Astrocyte (in vitro differentiated cells and primary cell): ENCODE results near the gene SPHK2. TPM values are rescaled to one million over a fixed set of nuclear protein-coding genes. Genes with fewer than 3 reads are reported as not detected.

ENCODE experiments used
- DNase-seq: peaks from one replicate; pipeline ENCODE4 v3.0.0-alpha.2; 2010; ENCODE audit warnings: low read depth
- FAIRE-seq: peaks from 2 replicates; lab custom pipeline; 2011; peaks lifted over from hg19 to GRCh38; lab: Jason Lieb, UNC
- H2AFZ ChIP-seq: 2 replicates; pipeline ENCODE4 v1.6.0; 2012; ENCODE audit warnings: low read depth, low read length, inconsistent platforms
- H3K27ac ChIP-seq: 2 replicates; pipeline ENCODE4 v1.5.1; 2011; ENCODE audit warnings: low read depth, low read length, inconsistent platforms
- H3K27me3 ChIP-seq: 2 replicates; pipeline ENCODE4 v1.6.0; 2011; ENCODE audit warnings: low read length, inconsistent platforms; ENCODE audit not compliant: insufficient read depth
- H3K36me3 ChIP-seq: 2 replicates; pipeline ENCODE4 v1.5.1; 2011; ENCODE audit warnings: low read length, inconsistent platforms; ENCODE audit not compliant: insufficient read depth
- H3K4me1 ChIP-seq: 2 replicates; pipeline ENCODE4 v1.5.1; 2011; ENCODE audit warnings: low read length, inconsistent platforms; ENCODE audit not compliant: insufficient read depth
- H3K4me2 ChIP-seq: 2 replicates; pipeline ENCODE4 v1.6.0; 2012; ENCODE audit warnings: low read length, inconsistent platforms
- H3K4me3 ChIP-seq: 2 replicates; pipeline ENCODE4 v1.5.1; 2011; ENCODE audit warnings: low read depth, mild to moderate bottlenecking, low read length, inconsistent platforms; ENCODE audit not compliant: insufficient read depth
- H3K79me2 ChIP-seq: 2 replicates; pipeline ENCODE4 v1.6.0; 2012; ENCODE audit warnings: mild to moderate bottlenecking, low read length, inconsistent platforms; ENCODE audit not compliant: insufficient read depth
- H3K9ac ChIP-seq: 2 replicates; pipeline ENCODE4 v1.6.0; 2012; ENCODE audit warnings: mild to moderate bottlenecking, low read length, inconsistent platforms
- H3K9me3 ChIP-seq: 2 replicates; pipeline ENCODE4 v1.5.1; 2012; ENCODE audit warnings: low read depth, mild to moderate bottlenecking, low read length, inconsistent platforms; ENCODE audit not compliant: insufficient read depth
- H4K20me1 ChIP-seq: 2 replicates; pipeline ENCODE4 v1.6.0; 2012; ENCODE audit warnings: low read length, inconsistent platforms; ENCODE audit not compliant: insufficient read depth
- H3K27ac Mint-ChIP-seq: one replicate; pipeline ENCODE4 v1.8.0; 2021; ENCODE audit warnings: mild to moderate bottlenecking, mixed read lengths; ENCODE audit not compliant: unreplicated experiment
- H3K27me3 Mint-ChIP-seq: one replicate; pipeline ENCODE4 v1.8.0; 2021; ENCODE audit warnings: low read depth, mixed read lengths; ENCODE audit not compliant: unreplicated experiment
- H3K36me3 Mint-ChIP-seq: one replicate; pipeline ENCODE4 v1.8.0; 2021; ENCODE audit warnings: low read depth, mixed read lengths; ENCODE audit not compliant: unreplicated experiment
- H3K4me1 Mint-ChIP-seq: one replicate; pipeline ENCODE4 v1.8.0; 2021; ENCODE audit warnings: low read depth, mixed read lengths; ENCODE audit not compliant: unreplicated experiment
- H3K4me3 Mint-ChIP-seq: one replicate; pipeline ENCODE4 v1.8.0; 2021; ENCODE audit warnings: mild to moderate bottlenecking, moderate library complexity, mixed read lengths; ENCODE audit not compliant: unreplicated experiment
- H3K9me3 Mint-ChIP-seq: one replicate; pipeline ENCODE4 v1.8.0; 2021; ENCODE audit warnings: mild to moderate bottlenecking, mixed read lengths; ENCODE audit not compliant: unreplicated experiment
- EZH2 ChIP-seq: IDR thresholded peaks from 2 replicates; pipeline ENCODE4 v1.6.1; 2012; ENCODE audit warnings: mild to moderate bottlenecking, low read length, inconsistent platforms; ENCODE audit not compliant: insufficient read depth
- total RNA-seq: library from RNA; stranded (reverse); gene quantifications from 2 replicates; pipeline ENCODE4 v1.2.1, GENCODE V29; 2021
- TF ChIP-seq, protein P1 (sequence below): IDR thresholded peaks from 2 replicates; pipeline ENCODE4 v1.5.1; 2011; ENCODE audit warnings: low read depth, mild to moderate bottlenecking, inconsistent platforms, low read length, moderate library complexity; ENCODE audit not compliant: insufficient read depth

The SPHK2 gene
- total RNA-seq, 1 donor from 2014 or later: 29.4 TPM

DNA sequence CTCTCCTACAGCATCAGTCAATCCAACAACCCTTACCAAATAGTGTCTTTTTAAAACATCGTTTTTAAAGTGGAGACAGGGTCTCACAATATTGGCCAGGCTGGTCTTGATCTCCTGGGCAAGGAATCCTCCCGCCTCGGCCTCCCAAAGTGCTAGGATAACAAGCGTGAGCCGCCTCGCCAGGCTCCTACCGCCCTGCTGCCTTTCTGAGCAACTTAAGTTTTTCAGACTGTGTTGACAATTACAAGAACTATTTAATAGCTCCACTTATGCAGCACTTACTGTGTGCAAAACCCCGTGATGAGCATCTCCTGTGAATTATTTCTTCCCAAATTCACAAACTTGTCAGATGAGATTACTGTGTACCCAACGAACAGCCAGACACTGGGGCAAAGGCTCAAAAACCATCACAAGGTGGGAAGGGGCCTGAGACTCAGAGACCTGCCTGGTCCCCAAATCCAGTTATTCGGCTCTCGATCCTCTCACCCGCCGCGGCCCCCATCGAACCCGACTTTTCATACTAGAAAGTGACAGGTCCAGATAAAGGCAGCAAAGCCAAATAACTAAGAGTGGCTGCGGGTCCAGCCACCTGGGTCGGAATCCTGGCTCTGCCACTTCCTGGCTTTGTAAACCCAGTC is 909 bp upstream of the SPHK2 start:
- Histone ChIP-seq H3K36me3 (peaks cover 21% of the 10 kb centered on the region), H3K4me2 (peak overlapping the region; percentile 93), H3K4me3 (peak overlapping the region; percentile 99), H3K9me3 (no peaks in the 10 kb centered on the region), H3K9ac (peak overlapping the region; percentile 99), H4K20me1 (peaks cover 52% of the 10 kb centered on the region), H3K4me1 (peaks cover 41% of the 10 kb centered on the region), H2AFZ (no peak overlapping the region), H3K27ac (peak overlapping the region; percentile 89), H3K27me3 (no peaks in the 10 kb centered on the region), H3K79me2 (peaks cover 51% of the 10 kb centered on the region)
- no peak for FAIRE-seq
- Mint-ChIP-seq H3K27ac (peak overlapping the region; percentile 99), H3K4me3 (peak overlapping the region; percentile 99), H3K36me3 (peaks cover 16% of the 10 kb centered on the region), H3K4me1 (peaks cover 36% of the 10 kb centered on the region), H3K9me3 (no peaks in the 10 kb centered on the region), H3K27me3 (no peaks in the 10 kb centered on the region)
- no peak for DNase-seq
- TF ChIP-seq, protein P1, sequence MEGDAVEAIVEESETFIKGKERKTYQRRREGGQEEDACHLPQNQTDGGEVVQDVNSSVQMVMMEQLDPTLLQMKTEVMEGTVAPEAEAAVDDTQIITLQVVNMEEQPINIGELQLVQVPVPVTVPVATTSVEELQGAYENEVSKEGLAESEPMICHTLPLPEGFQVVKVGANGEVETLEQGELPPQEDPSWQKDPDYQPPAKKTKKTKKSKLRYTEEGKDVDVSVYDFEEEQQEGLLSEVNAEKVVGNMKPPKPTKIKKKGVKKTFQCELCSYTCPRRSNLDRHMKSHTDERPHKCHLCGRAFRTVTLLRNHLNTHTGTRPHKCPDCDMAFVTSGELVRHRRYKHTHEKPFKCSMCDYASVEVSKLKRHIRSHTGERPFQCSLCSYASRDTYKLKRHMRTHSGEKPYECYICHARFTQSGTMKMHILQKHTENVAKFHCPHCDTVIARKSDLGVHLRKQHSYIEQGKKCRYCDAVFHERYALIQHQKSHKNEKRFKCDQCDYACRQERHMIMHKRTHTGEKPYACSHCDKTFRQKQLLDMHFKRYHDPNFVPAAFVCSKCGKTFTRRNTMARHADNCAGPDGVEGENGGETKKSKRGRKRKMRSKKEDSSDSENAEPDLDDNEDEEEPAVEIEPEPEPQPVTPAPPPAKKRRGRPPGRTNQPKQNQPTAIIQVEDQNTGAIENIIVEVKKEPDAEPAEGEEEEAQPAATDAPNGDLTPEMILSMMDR: no peak
- TF ChIP-seq EZH2: no peak

DNA sequence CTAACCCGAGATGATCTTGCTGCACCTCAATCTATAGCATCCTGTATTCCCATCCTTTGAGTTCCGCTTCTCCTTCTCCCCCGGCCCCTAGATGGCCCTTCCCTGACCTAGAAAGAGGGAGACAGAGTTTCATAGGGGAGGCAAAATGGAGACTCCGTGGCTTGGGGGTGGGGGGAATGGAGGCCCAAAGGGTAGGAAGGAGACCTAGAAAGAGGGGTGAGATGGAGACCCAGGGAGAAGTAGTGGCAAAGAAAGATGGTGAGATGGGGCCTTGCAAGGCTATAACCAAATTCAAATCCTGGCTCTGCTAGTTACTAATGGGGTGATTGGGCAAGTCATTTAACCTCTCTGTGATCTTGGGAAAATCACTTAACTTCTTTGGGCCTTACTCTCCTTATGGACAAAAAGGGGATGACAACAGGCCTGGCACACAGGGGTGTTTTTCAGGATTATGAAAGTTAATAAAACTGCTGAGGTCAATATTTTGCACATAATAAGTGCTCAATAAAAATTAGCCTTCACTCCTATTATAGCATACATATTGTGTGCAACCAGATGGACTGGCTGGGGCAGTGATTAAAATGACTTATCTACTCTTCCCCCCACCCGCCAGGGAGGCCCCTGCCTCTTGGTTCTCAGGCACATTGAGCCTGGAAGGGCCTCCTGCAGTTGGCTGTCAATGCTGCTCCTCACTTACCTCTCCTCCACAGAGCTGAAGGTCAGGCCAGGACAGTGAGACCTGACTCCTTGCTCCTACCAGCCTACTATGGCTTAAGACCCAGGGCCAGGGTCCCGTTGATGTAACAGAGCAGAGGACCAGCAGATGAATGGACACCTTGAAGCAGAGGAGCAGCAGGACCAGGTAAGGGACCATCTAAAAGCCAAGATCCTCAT is 633 bp downstream of the SPHK2 start:
- FAIRE-seq: no peak
- Histone ChIP-seq H3K79me2 (peaks cover 59% of the 10 kb centered on the region), H3K9me3 (no peaks in the 10 kb centered on the region), H3K4me1 (peaks cover 43% of the 10 kb centered on the region), H2AFZ (peak overlapping the region; percentile 61), H3K4me3 (peak overlapping the region; percentile 99), H4K20me1 (peaks cover 39% of the 10 kb centered on the region), H3K27me3 (no peaks in the 10 kb centered on the region), H3K9ac (peak overlapping the region; percentile 93), H3K4me2 (peak overlapping the region; percentile 95), H3K27ac (peak overlapping the region; percentile 89), H3K36me3 (peaks cover 21% of the 10 kb centered on the region)
- no peak for DNase-seq
- Mint-ChIP-seq H3K27ac (peak overlapping the region; percentile 99), H3K36me3 (peaks cover 16% of the 10 kb centered on the region), H3K27me3 (no peaks in the 10 kb centered on the region), H3K9me3 (no peaks in the 10 kb centered on the region), H3K4me1 (peaks cover 34% of the 10 kb centered on the region), H3K4me3 (peak overlapping the region; percentile 99)
- TF ChIP-seq EZH2: no peak
- TF ChIP-seq, protein P1: peak; percentile 2
